ENCODE measurements around the gene ADAMTS8. TPM values are rescaled to one million over a fixed set of nuclear protein-coding genes. Genes with fewer than 3 reads are reported as not detected.

The ADAMTS8 gene
- total RNA-seq, 2 experiments from 2014 or later: not detected

DNA sequence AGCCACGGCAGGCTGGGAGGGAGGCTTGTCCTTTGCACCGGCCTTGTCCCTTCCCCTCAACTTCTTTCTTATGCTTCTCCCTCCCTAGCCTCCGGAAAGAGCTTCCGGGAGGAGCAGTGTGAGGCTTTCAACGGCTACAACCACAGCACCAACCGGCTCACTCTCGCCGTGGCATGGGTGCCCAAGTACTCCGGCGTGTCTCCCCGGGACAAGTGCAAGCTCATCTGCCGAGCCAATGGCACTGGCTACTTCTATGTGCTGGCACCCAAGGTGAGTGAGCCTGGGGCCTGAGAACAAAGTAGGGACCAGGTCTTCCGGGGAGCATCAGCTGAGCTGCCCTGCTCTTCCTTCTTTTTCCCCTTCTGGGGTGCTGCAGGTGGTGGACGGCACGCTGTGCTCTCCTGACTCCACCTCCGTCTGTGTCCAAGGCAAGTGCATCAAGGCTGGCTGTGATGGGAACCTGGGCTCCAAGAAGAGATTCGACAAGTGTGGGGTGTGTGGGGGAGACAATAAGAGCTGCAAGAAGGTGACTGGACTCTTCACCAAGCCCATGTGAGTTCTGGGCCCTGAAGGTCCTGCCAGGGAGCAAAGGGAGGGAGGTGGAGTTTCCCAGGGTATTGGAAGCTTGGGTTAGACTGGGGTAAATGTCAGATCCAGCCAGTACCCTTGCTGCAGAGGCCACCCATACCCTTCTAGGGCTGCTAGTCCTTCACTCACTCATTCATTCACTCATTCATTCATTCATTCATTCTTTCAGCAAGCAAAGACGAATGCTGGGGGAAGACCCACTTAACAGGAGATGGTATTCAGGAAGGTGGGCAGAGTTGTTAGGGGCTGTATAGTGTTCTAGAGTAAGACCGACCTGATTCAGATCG lies 42.7 kb upstream of the ADAMTS8 start:
- Mint-ChIP-seq H3K4me1 (no peaks in the 10 kb centered on the region), H3K4me3 (no peak overlapping the region), H3K9me3 (ENCODE audit: low read depth) (no peaks in the 10 kb centered on the region), H3K27ac (no peak overlapping the region), H3K27me3 (no peaks in the 10 kb centered on the region), H3K36me3 (no peaks in the 10 kb centered on the region)
- ATAC-seq: no peak
- CTCF ChIA-PET: no interaction called here
- DNase-seq: no peak

DNA sequence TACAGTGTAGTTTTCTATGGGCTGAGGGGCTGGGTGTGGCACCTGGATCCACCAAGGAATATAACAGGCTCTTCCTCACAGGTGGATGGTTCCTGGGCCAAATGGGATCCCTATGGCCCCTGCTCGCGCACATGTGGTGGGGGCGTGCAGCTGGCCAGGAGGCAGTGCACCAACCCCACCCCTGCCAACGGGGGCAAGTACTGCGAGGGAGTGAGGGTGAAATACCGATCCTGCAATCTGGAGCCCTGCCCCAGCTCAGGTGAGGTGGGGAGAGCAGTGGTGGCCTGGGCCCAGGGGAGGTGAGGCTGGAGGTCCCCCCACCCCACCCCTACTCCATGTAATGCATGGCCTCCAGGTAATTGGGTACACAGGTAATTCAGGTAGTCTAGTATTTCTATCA lies 40.8 kb upstream of the ADAMTS8 start:
- Mint-ChIP-seq H3K27ac (no peak overlapping the region), H3K36me3 (no peaks in the 10 kb centered on the region), H3K4me3 (no peak overlapping the region), H3K9me3 (ENCODE audit: low read depth) (no peaks in the 10 kb centered on the region), H3K4me1 (no peaks in the 10 kb centered on the region), H3K27me3 (no peaks in the 10 kb centered on the region)
- DNase-seq (no peak), ATAC-seq (no peak)
- CTCF ChIA-PET: no interaction called here

DNA sequence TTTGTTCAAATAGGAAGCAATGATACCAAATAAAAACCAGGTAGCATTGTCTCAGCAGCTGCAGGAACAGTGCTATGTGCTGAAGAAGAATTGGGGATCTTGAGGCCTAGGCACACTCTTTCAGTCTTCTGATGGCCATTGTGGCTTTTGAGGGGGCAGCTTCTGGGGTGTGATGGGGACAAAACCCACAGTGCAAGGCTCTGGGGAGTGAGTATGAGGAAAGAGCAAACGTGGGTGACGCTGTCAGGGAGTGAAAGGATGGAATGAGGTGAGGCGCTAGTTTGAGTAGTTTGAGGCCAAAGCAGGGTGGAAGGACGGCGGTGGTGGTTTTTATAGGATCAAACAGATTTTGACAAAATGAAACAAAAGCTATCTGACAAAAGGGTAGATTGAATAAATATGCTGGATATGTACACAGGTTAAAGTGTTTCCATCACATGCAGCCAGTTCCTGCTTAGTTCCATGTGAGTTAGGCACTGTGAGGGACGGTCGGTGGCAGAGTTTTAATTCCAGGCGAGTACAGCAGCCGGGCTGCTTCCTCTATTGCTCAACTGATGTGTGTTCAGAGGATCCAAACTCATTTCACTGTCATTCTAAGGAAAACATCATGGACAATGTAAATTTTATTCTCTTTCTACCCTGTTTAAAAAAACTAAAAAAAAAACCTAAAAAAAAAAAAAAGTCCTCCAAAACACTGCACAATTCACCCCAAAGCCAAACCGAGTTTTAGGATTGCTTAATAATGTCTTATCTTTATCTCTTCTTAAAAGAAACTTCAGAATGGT lies 38.9 kb upstream of the ADAMTS8 start:
- no peaks in the 10 kb centered on the region for H3K36me3 Mint-ChIP-seq

GRCh38 chr11:130465263-130465662 lies 36.9 kb upstream of the ADAMTS8 start:
- Mint-ChIP-seq H3K27ac (no peak overlapping the region), H3K27me3 (no peaks in the 10 kb centered on the region), H3K4me1 (no peaks in the 10 kb centered on the region), H3K36me3 (no peaks in the 10 kb centered on the region), H3K4me3 (no peak overlapping the region), H3K9me3 (ENCODE audit: low read depth) (no peaks in the 10 kb centered on the region)
- ATAC-seq: no peak
- CTCF ChIA-PET: no interaction called here
- no peak for DNase-seq

More for the DNA sequence above, 38.9 kb upstream of the ADAMTS8 start:
- no peaks in the 10 kb centered on the region for H3K27me3 Mint-ChIP-seq
- H3K4me1 Mint-ChIP-seq: no peaks in the 10 kb centered on the region
- no peak overlapping the region for H3K27ac Mint-ChIP-seq
- ATAC-seq (no peak), DNase-seq (no peak)
- no peaks in the 10 kb centered on the region for H3K9me3 Mint-ChIP-seq (ENCODE audit: low read depth)
- no peak overlapping the region for H3K4me3 Mint-ChIP-seq
- CTCF ChIA-PET: interaction anchor here (1.1 kb wide), 1 partner anchor 26 kb away, joined by 3 read pairs; no protein-coding TSS in a partner anchor

- ATAC-seq (no peak), DNase-seq (no peak)
- Mint-ChIP-seq H3K36me3 (no peaks in the 10 kb centered on the region), H3K27me3 (no peaks in the 10 kb centered on the region), H3K9me3 (ENCODE audit: low read depth) (no peaks in the 10 kb centered on the region), H3K4me3 (no peak overlapping the region), H3K27ac (no peak overlapping the region), H3K4me1 (no peaks in the 10 kb centered on the region)
- CTCF ChIA-PET: no interaction called here
Observed at GRCh38 chr11:130464291-130464812, 35.9 kb upstream of the ADAMTS8 start.

DNA sequence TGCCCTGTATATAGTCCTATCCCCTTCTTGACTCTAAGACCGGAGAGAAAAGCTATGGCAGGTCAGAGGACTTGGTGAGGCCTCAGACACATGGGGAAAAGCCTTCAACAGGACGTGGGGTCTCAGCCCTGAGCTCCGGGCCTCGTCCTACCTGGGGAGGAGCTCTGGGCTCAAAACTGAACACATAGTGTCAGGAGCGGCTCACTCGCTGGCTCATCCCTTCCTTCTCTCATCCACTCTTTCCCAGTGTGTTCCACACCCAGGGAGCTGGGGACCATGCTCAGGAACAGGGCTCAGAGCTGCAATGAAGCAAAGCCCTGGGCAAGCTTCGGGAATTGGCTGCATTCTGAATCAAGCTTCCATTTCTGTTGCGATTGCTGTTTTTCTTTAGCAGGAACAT lies 34.5 kb upstream of the ADAMTS8 start:
- no peak overlapping the region for H3K27ac Mint-ChIP-seq
- CTCF ChIA-PET: interaction anchor here (0.7 kb wide), 1 partner anchor 453 kb away, joined by 3 read pairs; no protein-coding TSS in a partner anchor
- ATAC-seq (no peak), DNase-seq (no peak)
- no peaks in the 10 kb centered on the region for H3K4me1 Mint-ChIP-seq
- no peaks in the 10 kb centered on the region for H3K27me3 Mint-ChIP-seq
- H3K4me3 Mint-ChIP-seq: no peak overlapping the region
- no peaks in the 10 kb centered on the region for H3K36me3 Mint-ChIP-seq
- H3K9me3 Mint-ChIP-seq (ENCODE audit: low read depth): no peaks in the 10 kb centered on the region

DNA sequence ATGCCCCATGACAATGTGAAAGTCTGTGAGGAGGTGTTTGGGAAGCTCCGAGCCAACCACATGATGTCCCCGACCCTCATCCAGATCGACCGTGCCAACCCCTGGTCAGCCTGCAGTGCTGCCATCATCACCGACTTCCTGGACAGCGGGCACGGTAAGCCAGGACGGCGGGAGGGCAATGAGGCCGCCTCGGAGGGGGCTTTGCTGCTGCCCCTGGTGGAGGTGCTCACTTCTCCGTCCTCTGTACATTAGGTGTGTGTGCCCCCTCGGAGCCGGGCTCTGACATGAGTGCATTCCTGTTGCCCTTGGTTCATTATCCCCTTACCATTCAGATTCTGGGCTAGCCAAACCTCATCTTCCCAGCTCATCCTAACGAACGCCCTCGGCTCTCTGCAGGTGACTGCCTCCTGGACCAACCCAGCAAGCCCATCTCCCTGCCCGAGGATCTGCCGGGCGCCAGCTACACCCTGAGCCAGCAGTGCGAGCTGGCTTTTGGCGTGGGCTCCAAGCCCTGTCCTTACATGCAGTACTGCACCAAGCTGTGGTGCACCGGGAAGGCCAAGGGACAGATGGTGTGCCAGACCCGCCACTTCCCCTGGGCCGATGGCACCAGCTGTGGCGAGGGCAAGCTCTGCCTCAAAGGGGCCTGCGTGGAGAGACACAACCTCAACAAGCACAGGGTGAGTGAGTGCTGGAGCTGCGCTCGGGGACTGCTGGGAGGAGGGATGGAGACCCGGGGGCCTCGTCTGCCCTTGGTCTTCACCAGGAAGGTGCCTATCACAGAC lies 33.9 kb upstream of the ADAMTS8 start:
- no peak overlapping the region for H3K4me3 Mint-ChIP-seq
- peaks cover 2% of the 10 kb centered on the region for H3K27me3 Mint-ChIP-seq
- H3K36me3 Mint-ChIP-seq: no peaks in the 10 kb centered on the region
- no peak overlapping the region for H3K27ac Mint-ChIP-seq
- DNase-seq (no peak), ATAC-seq (no peak)
- CTCF ChIA-PET: interaction anchor here (0.7 kb wide), 1 partner anchor 453 kb away, joined by 3 read pairs; no protein-coding TSS in a partner anchor
- H3K9me3 Mint-ChIP-seq (ENCODE audit: low read depth): no peaks in the 10 kb centered on the region
- H3K4me1 Mint-ChIP-seq: no peaks in the 10 kb centered on the region

DNA sequence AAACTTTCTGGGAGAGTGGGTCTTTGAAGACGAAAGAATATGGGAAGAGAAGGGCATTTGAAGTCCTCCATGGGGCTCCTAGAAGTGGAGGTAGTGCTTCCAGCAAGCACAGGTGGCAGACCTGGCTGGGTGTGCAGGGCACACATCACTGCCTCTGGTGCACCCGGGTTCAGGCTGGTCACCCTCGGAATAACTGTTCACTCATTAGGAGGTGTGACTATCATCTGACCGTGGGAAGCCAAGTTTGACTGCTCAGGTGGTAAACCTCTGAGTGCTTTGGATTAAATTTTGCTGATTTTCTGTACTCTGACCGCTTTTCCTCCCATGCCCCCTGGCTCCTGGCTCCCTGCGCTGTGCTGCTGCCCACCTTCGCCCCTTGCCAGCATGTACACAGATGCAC lies 31.1 kb upstream of the ADAMTS8 start:
- ATAC-seq: no peak
- H3K36me3 Mint-ChIP-seq: no peaks in the 10 kb centered on the region
- no peaks in the 10 kb centered on the region for H3K4me1 Mint-ChIP-seq
- H3K4me3 Mint-ChIP-seq: no peak overlapping the region
- H3K27ac Mint-ChIP-seq: no peak overlapping the region
- no peak for DNase-seq
- CTCF ChIA-PET: interaction anchor here (0.7 kb wide), 1 partner anchor 403 kb away, joined by 3 read pairs; no protein-coding TSS in a partner anchor
- H3K27me3 Mint-ChIP-seq: peaks cover 22% of the 10 kb centered on the region
- H3K9me3 Mint-ChIP-seq (ENCODE audit: low read depth): no peaks in the 10 kb centered on the region

DNA sequence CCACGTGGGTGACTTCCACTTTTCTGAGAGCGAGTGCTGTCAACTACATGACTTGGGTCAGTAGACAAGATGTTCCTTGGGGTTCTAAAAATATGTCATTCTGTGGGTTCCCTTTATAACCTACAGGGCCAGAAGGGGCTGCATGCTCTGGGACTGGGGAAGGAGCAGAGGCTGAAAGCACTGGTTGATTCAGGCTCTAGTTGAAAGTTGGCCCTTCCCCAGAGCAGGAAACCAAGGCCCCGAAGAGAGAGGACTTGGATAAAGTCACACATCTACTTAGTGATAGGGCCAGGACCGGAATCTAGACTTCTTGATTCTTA lies 30.0 kb upstream of the ADAMTS8 start:
- no peaks in the 10 kb centered on the region for H3K4me1 Mint-ChIP-seq
- no peaks in the 10 kb centered on the region for H3K9me3 Mint-ChIP-seq (ENCODE audit: low read depth)
- H3K4me3 Mint-ChIP-seq: no peak overlapping the region
- no peaks in the 10 kb centered on the region for H3K36me3 Mint-ChIP-seq
- no peak for ATAC-seq
- DNase-seq: no peak
- CTCF ChIA-PET: no interaction called here
- no peak overlapping the region for H3K27ac Mint-ChIP-seq
- H3K27me3 Mint-ChIP-seq: peaks cover 29% of the 10 kb centered on the region

GRCh38 chr11:130457623-130458409 lies 29.4 kb upstream of the ADAMTS8 start:
- ATAC-seq: no peak

DNA sequence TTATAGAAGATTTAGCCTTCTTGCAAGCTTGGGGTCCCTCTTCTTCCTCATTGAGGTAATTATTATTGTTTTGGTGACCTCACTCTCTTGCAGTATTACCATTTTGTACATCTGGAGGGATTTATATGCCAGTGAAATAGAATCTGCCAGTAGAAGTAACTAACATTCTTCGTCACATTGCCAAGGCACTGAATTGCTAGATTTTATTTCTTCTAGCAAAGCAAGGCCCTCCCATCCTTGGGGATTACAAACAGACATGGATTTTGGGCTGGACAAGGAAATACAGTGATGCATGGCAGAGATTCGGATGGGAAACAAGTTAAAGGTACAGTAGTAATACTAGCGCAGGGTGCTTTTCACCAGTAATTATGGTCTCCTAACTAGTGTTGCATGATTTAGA lies 27.9 kb upstream of the ADAMTS8 start:
- H3K27me3 Mint-ChIP-seq: peaks cover 45% of the 10 kb centered on the region
- DNase-seq: no peak
- H3K9me3 Mint-ChIP-seq (ENCODE audit: low read depth): no peaks in the 10 kb centered on the region
- no peak overlapping the region for H3K4me3 Mint-ChIP-seq
- no peak for ATAC-seq
- H3K4me1 Mint-ChIP-seq: no peaks in the 10 kb centered on the region
- no peak overlapping the region for H3K27ac Mint-ChIP-seq
- CTCF ChIA-PET: interaction anchor here (0.9 kb wide), 1 partner anchor 22 kb away, joined by 3 read pairs; no protein-coding TSS in a partner anchor
- H3K36me3 Mint-ChIP-seq: no peaks in the 10 kb centered on the region

More at GRCh38 chr11:130457623-130458409, 29.4 kb upstream of the ADAMTS8 start:
- H3K9me3 Mint-ChIP-seq (ENCODE audit: low read depth): no peaks in the 10 kb centered on the region
- H3K4me1 Mint-ChIP-seq: no peaks in the 10 kb centered on the region
- DNase-seq: no peak
- no peaks in the 10 kb centered on the region for H3K36me3 Mint-ChIP-seq
- peaks cover 35% of the 10 kb centered on the region for H3K27me3 Mint-ChIP-seq
- H3K4me3 Mint-ChIP-seq: no peak overlapping the region
- CTCF ChIA-PET: no interaction called here
- no peak overlapping the region for H3K27ac Mint-ChIP-seq

- ATAC-seq (no peak), DNase-seq (no peak)
- Mint-ChIP-seq H3K4me3 (no peak overlapping the region), H3K9me3 (ENCODE audit: low read depth) (no peaks in the 10 kb centered on the region), H3K27me3 (peaks cover 52% of the 10 kb centered on the region), H3K27ac (no peak overlapping the region), H3K4me1 (no peaks in the 10 kb centered on the region), H3K36me3 (no peaks in the 10 kb centered on the region)
- CTCF ChIA-PET: interaction anchor here (0.9 kb wide), 1 partner anchor 21 kb away, joined by 3 read pairs; no protein-coding TSS in a partner anchor
Observed at GRCh38 chr11:130455483-130456127, 27.2 kb upstream of the ADAMTS8 start.

Measured in activated CD8-positive, alpha-beta memory T cell treated with anti-CD3 and anti-CD28 coated beads, Interleukin-2, amount 10 ng/mL, durations not matched to agents 7 days and 5 days (primary cell).